HEK293 (cell line): Measurements from ENCODE around the gene PRKD3.
A peak's percentile ranks its signal among the peaks of the same experiment; 100 is the strongest.

Experiments
- GFI1B ChIP-seq: fragments of 450-650 bp; formaldehyde crosslinking; IDR thresholded peaks from 2 replicates; pipeline ENCODE4 v1.5.1; 2016; ENCODE audit warnings: missing biosample characterization, missing genetic modification characterization
- GLI4 ChIP-seq: fragments of 450-650 bp; formaldehyde crosslinking; IDR thresholded peaks from 2 replicates; pipeline ENCODE4 v1.5.1; 2016; ENCODE audit warnings: missing biosample characterization, missing genetic modification characterization
- GLIS2 ChIP-seq: fragments of 450-650 bp; formaldehyde crosslinking; IDR thresholded peaks from 2 replicates; pipeline ENCODE4 v1.5.1; 2016; ENCODE audit warnings: missing biosample characterization, missing genetic modification characterization
- KLF16 ChIP-seq: fragments of 450-650 bp; formaldehyde crosslinking; IDR thresholded peaks from 2 replicates; pipeline ENCODE4 v1.5.1; 2017; ENCODE audit warnings: missing biosample characterization, missing genetic modification characterization
- PRDM1 ChIP-seq: fragments of 450-650 bp; formaldehyde crosslinking; IDR thresholded peaks from 2 replicates; pipeline ENCODE4; 2016; ENCODE audit warnings: missing biosample characterization, missing genetic modification characterization
- ZBTB1 ChIP-seq: fragments of 450-650 bp; formaldehyde crosslinking; IDR thresholded peaks from 2 replicates; pipeline ENCODE4 v1.5.1; 2016; ENCODE audit warnings: missing biosample characterization, missing genetic modification characterization
- ZFP69B ChIP-seq: fragments of 450-650 bp; formaldehyde crosslinking; IDR thresholded peaks from 2 replicates; pipeline ENCODE4 v1.5.1; 2016; ENCODE audit warnings: missing biosample characterization, missing genetic modification characterization
- ZNF10 ChIP-seq: fragments of 450-650 bp; formaldehyde crosslinking; IDR thresholded peaks from 2 replicates; pipeline ENCODE4 v1.5.1; 2017; ENCODE audit warnings: missing biosample characterization, missing genetic modification characterization
- ZNF112 ChIP-seq: fragments of 450-650 bp; formaldehyde crosslinking; IDR thresholded peaks from 2 replicates; pipeline ENCODE4 v1.5.0; 2017; ENCODE audit warnings: missing biosample characterization, missing genetic modification characterization
- ZNF174 ChIP-seq: fragments of 450-650 bp; formaldehyde crosslinking; IDR thresholded peaks from 2 replicates; pipeline ENCODE4 v1.5.0; 2017; ENCODE audit warnings: missing biosample characterization, mild to moderate bottlenecking, missing genetic modification characterization
- ZNF239 ChIP-seq: fragments of 450-650 bp; formaldehyde crosslinking; IDR thresholded peaks from 2 replicates; pipeline ENCODE4 v1.5.1; 2016; ENCODE audit warnings: missing biosample characterization, missing genetic modification characterization
- ZNF248 ChIP-seq: fragments of 450-650 bp; formaldehyde crosslinking; IDR thresholded peaks from 2 replicates; pipeline ENCODE4 v1.5.1; 2017; ENCODE audit warnings: missing biosample characterization, missing genetic modification characterization
- ZNF311 ChIP-seq: fragments of 450-650 bp; formaldehyde crosslinking; IDR thresholded peaks from 2 replicates; pipeline ENCODE4 v1.5.1; 2017; ENCODE audit warnings: missing biosample characterization, missing genetic modification characterization, borderline replicate concordance
- ZNF48 ChIP-seq: fragments of 450-650 bp; formaldehyde crosslinking; IDR thresholded peaks from 2 replicates; pipeline ENCODE4 v1.5.1; 2016; ENCODE audit warnings: missing biosample characterization, missing genetic modification characterization
- ZNF654 ChIP-seq: fragments of 450-650 bp; formaldehyde crosslinking; IDR thresholded peaks from 2 replicates; pipeline ENCODE4 v1.5.1; 2016; ENCODE audit warnings: low read depth, missing biosample characterization, missing genetic modification characterization
- ZNF776 ChIP-seq: fragments of 450-650 bp; formaldehyde crosslinking; IDR thresholded peaks from 2 replicates; pipeline ENCODE4 v1.5.0; 2017; ENCODE audit warnings: missing biosample characterization, missing genetic modification characterization, borderline replicate concordance
- ZNF777 ChIP-seq: fragments of 450-650 bp; formaldehyde crosslinking; IDR thresholded peaks from 2 replicates; pipeline ENCODE4 v1.5.1; 2017; ENCODE audit warnings: missing biosample characterization, missing genetic modification characterization, borderline replicate concordance
- TF ChIP-seq, protein P1 (sequence below): fragments of 450-650 bp; formaldehyde crosslinking; IDR thresholded peaks from 2 replicates; pipeline ENCODE4 v1.5.1; 2016; ENCODE audit warnings: missing biosample characterization, missing genetic modification characterization, low read depth
- TF ChIP-seq, protein P2 (sequence below): fragments of 450-650 bp; IDR thresholded peaks from 2 replicates; pipeline ENCODE4 v1.5.1; 2018; ENCODE audit warnings: missing biosample characterization, missing genetic modification characterization
- TF ChIP-seq, protein P3 (sequence below): fragments of 450-650 bp; formaldehyde crosslinking; IDR thresholded peaks from 2 replicates; pipeline ENCODE4 v1.5.1; 2017; ENCODE audit warnings: missing biosample characterization, missing genetic modification characterization
- TF ChIP-seq, protein P4 (sequence below): fragments of 450-650 bp; formaldehyde crosslinking; IDR thresholded peaks from 2 replicates; pipeline ENCODE4 v1.5.1; 2016; ENCODE audit warnings: missing biosample characterization, missing genetic modification characterization
- TF ChIP-seq, protein P5 (sequence below): fragments of 450-650 bp; formaldehyde crosslinking; IDR thresholded peaks from 2 replicates; pipeline ENCODE4 v1.5.1; 2016; ENCODE audit warnings: missing biosample characterization, missing genetic modification characterization
- TF ChIP-seq, protein P6 (sequence below): fragments of 450-650 bp; formaldehyde crosslinking; IDR thresholded peaks from 2 replicates; pipeline ENCODE4 v1.5.1; 2016; ENCODE audit warnings: missing biosample characterization, missing genetic modification characterization
- TF ChIP-seq, protein P7 (sequence below): fragments of 450-650 bp; formaldehyde crosslinking; IDR thresholded peaks from 2 replicates; pipeline ENCODE4 v1.5.1; 2016; ENCODE audit warnings: missing biosample characterization, missing genetic modification characterization, borderline replicate concordance
- TF ChIP-seq, protein P8 (sequence below): fragments of 450-650 bp; formaldehyde crosslinking; IDR thresholded peaks from 2 replicates; pipeline ENCODE4 v1.5.1; 2017; ENCODE audit warnings: missing biosample characterization, mild to moderate bottlenecking, missing genetic modification characterization, moderate library complexity

Gene PRKD3

DNA sequence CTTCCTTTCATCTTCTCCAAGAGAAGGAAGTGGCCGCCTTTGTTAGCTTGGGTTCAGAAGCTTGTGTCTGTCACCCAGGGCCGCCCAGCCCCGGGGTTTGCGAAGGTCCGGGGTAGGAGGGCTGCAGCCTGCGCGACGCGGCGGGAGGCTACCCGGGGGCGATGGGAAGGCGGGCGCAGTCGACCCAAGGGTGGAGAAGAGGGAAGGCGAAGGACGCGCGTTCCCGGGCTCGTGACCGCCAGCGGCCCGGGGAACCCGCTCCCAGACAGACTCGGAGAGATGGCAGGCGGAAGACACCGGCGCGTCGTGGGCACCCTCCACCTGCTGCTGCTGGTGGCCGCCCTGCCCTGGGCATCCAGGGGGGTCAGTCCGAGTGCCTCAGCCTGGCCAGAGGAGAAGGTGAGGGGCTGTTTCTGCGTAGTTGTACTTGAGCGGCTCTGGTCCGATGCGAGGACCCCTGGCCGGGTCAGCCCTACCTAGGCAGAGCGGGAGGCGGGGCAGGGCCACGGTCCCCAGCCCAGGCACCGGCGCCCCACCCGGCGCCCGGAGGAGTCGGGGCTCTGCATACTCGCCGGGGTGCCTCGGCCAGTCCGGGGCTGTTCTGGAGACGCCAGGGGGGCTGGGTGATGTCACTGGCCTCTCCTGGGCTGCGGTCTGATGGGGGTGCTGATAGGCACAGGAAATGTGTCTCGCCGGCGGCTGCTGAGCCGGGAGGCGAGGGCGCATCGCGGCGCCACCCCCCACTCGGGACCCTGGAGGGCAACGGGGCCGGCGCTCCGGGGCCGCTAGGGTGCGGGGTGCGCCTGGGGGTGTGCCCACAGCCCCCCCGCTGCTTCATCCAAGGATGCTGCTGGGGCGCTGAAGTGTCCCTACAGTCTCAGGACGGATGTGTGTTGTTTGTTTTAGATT lies 20.1 kb upstream of the PRKD3 start, which contains the start of gene QPCT (continued):
- TF ChIP-seq, protein P1, sequence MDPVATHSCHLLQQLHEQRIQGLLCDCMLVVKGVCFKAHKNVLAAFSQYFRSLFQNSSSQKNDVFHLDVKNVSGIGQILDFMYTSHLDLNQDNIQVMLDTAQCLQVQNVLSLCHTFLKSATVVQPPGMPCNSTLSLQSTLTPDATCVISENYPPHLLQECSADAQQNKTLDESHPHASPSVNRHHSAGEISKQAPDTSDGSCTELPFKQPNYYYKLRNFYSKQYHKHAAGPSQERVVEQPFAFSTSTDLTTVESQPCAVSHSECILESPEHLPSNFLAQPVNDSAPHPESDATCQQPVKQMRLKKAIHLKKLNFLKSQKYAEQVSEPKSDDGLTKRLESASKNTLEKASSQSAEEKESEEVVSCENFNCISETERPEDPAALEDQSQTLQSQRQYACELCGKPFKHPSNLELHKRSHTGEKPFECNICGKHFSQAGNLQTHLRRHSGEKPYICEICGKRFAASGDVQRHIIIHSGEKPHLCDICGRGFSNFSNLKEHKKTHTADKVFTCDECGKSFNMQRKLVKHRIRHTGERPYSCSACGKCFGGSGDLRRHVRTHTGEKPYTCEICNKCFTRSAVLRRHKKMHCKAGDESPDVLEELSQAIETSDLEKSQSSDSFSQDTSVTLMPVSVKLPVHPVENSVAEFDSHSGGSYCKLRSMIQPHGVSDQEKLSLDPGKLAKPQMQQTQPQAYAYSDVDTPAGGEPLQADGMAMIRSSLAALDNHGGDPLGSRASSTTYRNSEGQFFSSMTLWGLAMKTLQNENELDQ: no peak
- TF ChIP-seq, protein P2, sequence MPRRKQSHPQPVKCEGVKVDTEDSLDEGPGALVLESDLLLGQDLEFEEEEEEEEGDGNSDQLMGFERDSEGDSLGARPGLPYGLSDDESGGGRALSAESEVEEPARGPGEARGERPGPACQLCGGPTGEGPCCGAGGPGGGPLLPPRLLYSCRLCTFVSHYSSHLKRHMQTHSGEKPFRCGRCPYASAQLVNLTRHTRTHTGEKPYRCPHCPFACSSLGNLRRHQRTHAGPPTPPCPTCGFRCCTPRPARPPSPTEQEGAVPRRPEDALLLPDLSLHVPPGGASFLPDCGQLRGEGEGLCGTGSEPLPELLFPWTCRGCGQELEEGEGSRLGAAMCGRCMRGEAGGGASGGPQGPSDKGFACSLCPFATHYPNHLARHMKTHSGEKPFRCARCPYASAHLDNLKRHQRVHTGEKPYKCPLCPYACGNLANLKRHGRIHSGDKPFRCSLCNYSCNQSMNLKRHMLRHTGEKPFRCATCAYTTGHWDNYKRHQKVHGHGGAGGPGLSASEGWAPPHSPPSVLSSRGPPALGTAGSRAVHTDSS (tag by site-specific recombination): no peak
- TF ChIP-seq, protein P3, sequence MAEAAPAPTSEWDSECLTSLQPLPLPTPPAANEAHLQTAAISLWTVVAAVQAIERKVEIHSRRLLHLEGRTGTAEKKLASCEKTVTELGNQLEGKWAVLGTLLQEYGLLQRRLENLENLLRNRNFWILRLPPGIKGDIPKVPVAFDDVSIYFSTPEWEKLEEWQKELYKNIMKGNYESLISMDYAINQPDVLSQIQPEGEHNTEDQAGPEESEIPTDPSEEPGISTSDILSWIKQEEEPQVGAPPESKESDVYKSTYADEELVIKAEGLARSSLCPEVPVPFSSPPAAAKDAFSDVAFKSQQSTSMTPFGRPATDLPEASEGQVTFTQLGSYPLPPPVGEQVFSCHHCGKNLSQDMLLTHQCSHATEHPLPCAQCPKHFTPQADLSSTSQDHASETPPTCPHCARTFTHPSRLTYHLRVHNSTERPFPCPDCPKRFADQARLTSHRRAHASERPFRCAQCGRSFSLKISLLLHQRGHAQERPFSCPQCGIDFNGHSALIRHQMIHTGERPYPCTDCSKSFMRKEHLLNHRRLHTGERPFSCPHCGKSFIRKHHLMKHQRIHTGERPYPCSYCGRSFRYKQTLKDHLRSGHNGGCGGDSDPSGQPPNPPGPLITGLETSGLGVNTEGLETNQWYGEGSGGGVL (tag by site-specific recombination): no peak
- TF ChIP-seq KLF16 (tag by site-specific recombination): peak; percentile 11; the same call in 1 of the 2 replicates
- no peak for TF ChIP-seq ZNF654 (tag by site-specific recombination)
- no peak for TF ChIP-seq ZNF48 (tag by site-specific recombination)
- TF ChIP-seq ZNF311 (tag by site-specific recombination): no peak
- TF ChIP-seq ZNF112 (tag by site-specific recombination): no peak
- no peak for TF ChIP-seq ZNF239
- TF ChIP-seq, protein P4, sequence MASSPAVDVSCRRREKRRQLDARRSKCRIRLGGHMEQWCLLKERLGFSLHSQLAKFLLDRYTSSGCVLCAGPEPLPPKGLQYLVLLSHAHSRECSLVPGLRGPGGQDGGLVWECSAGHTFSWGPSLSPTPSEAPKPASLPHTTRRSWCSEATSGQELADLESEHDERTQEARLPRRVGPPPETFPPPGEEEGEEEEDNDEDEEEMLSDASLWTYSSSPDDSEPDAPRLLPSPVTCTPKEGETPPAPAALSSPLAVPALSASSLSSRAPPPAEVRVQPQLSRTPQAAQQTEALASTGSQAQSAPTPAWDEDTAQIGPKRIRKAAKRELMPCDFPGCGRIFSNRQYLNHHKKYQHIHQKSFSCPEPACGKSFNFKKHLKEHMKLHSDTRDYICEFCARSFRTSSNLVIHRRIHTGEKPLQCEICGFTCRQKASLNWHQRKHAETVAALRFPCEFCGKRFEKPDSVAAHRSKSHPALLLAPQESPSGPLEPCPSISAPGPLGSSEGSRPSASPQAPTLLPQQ (tag by site-specific recombination): peak; percentile 39; the same call in 1 of the 2 replicates
- TF ChIP-seq, protein P5, sequence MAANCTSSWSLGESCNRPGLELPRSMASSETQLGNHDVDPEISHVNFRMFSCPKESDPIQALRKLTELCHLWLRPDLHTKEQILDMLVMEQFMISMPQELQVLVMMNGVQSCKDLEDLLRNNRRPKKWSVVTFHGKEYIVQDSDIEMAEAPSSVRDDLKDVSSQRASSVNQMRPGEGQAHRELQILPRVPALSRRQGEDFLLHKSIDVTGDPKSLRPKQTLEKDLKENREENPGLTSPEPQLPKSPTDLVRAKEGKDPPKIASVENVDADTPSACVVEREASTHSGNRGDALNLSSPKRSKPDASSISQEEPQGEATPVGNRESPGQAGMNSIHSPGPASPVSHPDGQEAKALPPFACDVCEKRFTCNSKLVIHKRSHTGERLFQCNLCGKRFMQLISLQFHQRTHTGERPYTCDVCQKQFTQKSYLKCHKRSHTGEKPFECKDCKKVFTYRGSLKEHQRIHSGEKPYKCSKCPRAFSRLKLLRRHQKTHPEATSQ (tag by site-specific recombination): no peak
- no peak for TF ChIP-seq ZNF776
- TF ChIP-seq ZNF777: peak; percentile 14; the same call in 1 of the 2 replicates
- TF ChIP-seq ZNF248 (tag by site-specific recombination): no peak
- no peak for TF ChIP-seq ZBTB1 (tag by site-specific recombination)
- TF ChIP-seq, protein P6, sequence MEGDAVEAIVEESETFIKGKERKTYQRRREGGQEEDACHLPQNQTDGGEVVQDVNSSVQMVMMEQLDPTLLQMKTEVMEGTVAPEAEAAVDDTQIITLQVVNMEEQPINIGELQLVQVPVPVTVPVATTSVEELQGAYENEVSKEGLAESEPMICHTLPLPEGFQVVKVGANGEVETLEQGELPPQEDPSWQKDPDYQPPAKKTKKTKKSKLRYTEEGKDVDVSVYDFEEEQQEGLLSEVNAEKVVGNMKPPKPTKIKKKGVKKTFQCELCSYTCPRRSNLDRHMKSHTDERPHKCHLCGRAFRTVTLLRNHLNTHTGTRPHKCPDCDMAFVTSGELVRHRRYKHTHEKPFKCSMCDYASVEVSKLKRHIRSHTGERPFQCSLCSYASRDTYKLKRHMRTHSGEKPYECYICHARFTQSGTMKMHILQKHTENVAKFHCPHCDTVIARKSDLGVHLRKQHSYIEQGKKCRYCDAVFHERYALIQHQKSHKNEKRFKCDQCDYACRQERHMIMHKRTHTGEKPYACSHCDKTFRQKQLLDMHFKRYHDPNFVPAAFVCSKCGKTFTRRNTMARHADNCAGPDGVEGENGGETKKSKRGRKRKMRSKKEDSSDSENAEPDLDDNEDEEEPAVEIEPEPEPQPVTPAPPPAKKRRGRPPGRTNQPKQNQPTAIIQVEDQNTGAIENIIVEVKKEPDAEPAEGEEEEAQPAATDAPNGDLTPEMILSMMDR: peak; percentile 58; the same call in 1 of the 2 replicates
- TF ChIP-seq ZFP69B (tag by site-specific recombination): no peak; the same call in 1 of the 2 replicates
- no peak for TF ChIP-seq GLI4
- TF ChIP-seq GFI1B (tag by site-specific recombination): no peak
- peak; percentile 96 for TF ChIP-seq GLIS2
- TF ChIP-seq ZNF10 (tag by site-specific recombination): no peak
- TF ChIP-seq PRDM1 (tag by site-specific recombination): no peak
- TF ChIP-seq, protein P7, sequence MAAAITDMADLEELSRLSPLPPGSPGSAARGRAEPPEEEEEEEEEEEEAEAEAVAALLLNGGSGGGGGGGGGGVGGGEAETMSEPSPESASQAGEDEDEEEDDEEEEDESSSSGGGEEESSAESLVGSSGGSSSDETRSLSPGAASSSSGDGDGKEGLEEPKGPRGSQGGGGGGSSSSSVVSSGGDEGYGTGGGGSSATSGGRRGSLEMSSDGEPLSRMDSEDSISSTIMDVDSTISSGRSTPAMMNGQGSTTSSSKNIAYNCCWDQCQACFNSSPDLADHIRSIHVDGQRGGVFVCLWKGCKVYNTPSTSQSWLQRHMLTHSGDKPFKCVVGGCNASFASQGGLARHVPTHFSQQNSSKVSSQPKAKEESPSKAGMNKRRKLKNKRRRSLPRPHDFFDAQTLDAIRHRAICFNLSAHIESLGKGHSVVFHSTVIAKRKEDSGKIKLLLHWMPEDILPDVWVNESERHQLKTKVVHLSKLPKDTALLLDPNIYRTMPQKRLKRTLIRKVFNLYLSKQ (tag by site-specific recombination): no peak
- TF ChIP-seq ZNF174: no peak
- TF ChIP-seq, protein P8, sequence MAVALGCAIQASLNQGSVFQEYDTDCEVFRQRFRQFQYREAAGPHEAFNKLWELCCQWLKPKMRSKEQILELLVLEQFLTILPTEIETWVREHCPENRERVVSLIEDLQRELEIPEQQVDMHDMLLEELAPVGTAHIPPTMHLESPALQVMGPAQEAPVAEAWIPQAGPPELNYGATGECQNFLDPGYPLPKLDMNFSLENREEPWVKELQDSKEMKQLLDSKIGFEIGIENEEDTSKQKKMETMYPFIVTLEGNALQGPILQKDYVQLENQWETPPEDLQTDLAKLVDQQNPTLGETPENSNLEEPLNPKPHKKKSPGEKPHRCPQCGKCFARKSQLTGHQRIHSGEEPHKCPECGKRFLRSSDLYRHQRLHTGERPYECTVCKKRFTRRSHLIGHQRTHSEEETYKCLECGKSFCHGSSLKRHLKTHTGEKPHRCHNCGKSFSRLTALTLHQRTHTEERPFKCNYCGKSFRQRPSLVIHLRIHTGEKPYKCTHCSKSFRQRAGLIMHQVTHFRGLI (tag by site-specific recombination): peak; percentile 21; the same call in 1 of the 2 replicates
